Body of pancreas (tissue), 4 donors: ENCODE data around the gene SPOCK1.

Experiments
- POLR2A ChIP-seq, 3 donors: fragments of 450-650 bp; IDR thresholded peaks; one replicate each; pipeline ENCODE4 v1.6.1; 2016; ENCODE audit warnings: antibody characterized with exemption in 3 of 3, mild to moderate bottlenecking in 2 of 3
- TF ChIP-seq, protein P1 (sequence below), 7 experiments: fragments of 450-650 bp in 4 of 7; fragments of 200-600 bp in 3 of 7; sonication (generic) in 3 of 7; IDR thresholded peaks; one replicate each; pipeline ENCODE4 v1.5.1; 2016 to 2019; ENCODE audit warnings: antibody characterized with exemption in 7 of 7

DNA sequence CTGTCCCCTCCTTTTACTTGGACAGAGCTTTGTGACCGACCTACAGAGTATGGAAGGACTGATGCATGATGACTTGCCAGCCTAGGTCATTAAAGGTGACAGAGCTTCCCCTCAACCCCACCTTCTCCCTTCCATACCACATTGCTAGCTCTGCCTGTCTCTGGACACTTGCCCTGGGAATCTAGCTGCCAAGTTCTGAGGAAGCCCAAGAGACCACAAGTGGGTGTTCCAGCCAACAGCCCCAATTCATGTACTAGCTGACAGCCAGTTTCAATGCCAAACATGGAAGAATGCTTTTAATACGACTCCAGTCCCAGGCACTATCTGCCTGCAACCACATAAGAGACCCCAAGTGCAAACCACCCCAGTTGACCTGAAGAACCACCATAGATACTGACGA is 477.1 kb downstream of the SPOCK1 start:
- no peak for TF ChIP-seq POLR2A (IDR thresholded peaks at IDR 0.05)
- TF ChIP-seq, protein P1, sequence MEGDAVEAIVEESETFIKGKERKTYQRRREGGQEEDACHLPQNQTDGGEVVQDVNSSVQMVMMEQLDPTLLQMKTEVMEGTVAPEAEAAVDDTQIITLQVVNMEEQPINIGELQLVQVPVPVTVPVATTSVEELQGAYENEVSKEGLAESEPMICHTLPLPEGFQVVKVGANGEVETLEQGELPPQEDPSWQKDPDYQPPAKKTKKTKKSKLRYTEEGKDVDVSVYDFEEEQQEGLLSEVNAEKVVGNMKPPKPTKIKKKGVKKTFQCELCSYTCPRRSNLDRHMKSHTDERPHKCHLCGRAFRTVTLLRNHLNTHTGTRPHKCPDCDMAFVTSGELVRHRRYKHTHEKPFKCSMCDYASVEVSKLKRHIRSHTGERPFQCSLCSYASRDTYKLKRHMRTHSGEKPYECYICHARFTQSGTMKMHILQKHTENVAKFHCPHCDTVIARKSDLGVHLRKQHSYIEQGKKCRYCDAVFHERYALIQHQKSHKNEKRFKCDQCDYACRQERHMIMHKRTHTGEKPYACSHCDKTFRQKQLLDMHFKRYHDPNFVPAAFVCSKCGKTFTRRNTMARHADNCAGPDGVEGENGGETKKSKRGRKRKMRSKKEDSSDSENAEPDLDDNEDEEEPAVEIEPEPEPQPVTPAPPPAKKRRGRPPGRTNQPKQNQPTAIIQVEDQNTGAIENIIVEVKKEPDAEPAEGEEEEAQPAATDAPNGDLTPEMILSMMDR (IDR thresholded peaks at IDR 0.05): no peak
